Hepatocyte (in vitro differentiated cells): ENCODE results near the gene CIT.

ENCODE experiments used
- CTCF ChIP-seq: fragments of 200-600 bp; sonication (generic); IDR thresholded peaks from 2 replicates; pipeline ENCODE4 v1.5.1; 2016; ENCODE audit warnings: antibody characterized with exemption, mild to moderate bottlenecking; ENCODE audit not compliant: poor library complexity
- EZH2 ChIP-seq: fragments of 200-600 bp; sonication (generic); IDR thresholded peaks from 2 replicates; pipeline ENCODE4 v1.6.1; 2016; ENCODE audit warnings: antibody characterized with exemption, mild to moderate bottlenecking, borderline replicate concordance

- TF ChIP-seq CTCF (no peak), EZH2 (no peak)
Measured at GRCh38 chr12:119705182-119705581, 171.9 kb downstream of the CIT start.
